ENCODE data around the gene HDHD5. TPM values are rescaled to one million over a fixed set of nuclear protein-coding genes. Genes with fewer than 3 reads are reported as not detected.

HDHD5 gene
- total RNA-seq, 1 donor from 2014 or later: 39.7 TPM

DNA sequence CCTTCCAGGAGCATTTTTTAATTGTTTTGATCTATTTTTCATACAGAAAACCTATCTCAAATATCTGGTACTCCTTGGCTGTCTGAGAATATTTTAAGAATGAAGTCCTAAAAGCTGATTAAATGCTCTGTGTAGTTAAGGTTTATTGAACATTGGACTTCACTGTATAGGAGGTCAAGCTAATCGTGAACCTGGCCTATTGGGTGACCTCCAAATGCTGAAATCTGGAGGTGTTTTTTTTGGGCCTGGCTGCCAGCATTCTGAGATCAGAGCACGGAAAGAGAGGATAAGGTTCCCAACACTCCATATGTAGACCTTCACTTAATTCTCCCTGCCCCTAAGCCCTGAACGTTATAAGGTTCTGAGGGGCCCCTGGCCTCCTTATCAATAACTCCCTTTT, 66.0 kb downstream of the HDHD5 start:
- Histone ChIP-seq H3K79me2 (ENCODE audit: low read depth) (no peaks in the 10 kb centered on the region), H3K27me3 (no peaks in the 10 kb centered on the region), H4K20me1 (ENCODE audit: low read depth) (peaks cover 3% of the 10 kb centered on the region), H3K36me3 (no peaks in the 10 kb centered on the region), H2AFZ (replicated peaks) (no peak overlapping the region), H3K9me3 (ENCODE audit: low read depth) (no peaks in the 10 kb centered on the region), H3K9ac (no peak overlapping the region), H3K27ac (no peak overlapping the region), H3K4me3 (no peak overlapping the region), H3K4me2 (no peak overlapping the region), H3K4me1 (no peaks in the 10 kb centered on the region), H3F3A (ENCODE audit: low read depth) (no peaks in the 10 kb centered on the region)
- TF ChIP-seq EZH2 (IDR thresholded peaks at IDR 0.05) (no peak), CTCF (IDR thresholded peaks at IDR 0.05) (no peak), EZH2phosphoT487 (IDR thresholded peaks at IDR 0.05) (no peak)
- no peak overlapping the region for H3K4me3 Mint-ChIP-seq
- H3K27ac Mint-ChIP-seq: no peak overlapping the region
- H3K9me3 Mint-ChIP-seq: no peaks in the 10 kb centered on the region
- H3K36me3 Mint-ChIP-seq: no peaks in the 10 kb centered on the region
- DNase-seq (ENCODE audit: low spot score): no peak
- H3K4me1 Mint-ChIP-seq: no peaks in the 10 kb centered on the region
- peaks cover 7% of the 10 kb centered on the region for H3K27me3 Mint-ChIP-seq (ENCODE audit: insufficient read depth, low read depth)

GRCh38 chr22:17091851-17092250, 67.2 kb downstream of the HDHD5 start:
- Histone ChIP-seq H2AFZ (replicated peaks) (no peak overlapping the region), H4K20me1 (ENCODE audit: low read depth) (peaks cover 3% of the 10 kb centered on the region), H3K4me1 (no peaks in the 10 kb centered on the region), H3F3A (ENCODE audit: low read depth) (peaks cover under 1% of the 10 kb centered on the region), H3K9ac (no peak overlapping the region), H3K27ac (no peak overlapping the region), H3K4me3 (no peak overlapping the region), H3K79me2 (ENCODE audit: low read depth) (no peaks in the 10 kb centered on the region), H3K27me3 (peaks cover 11% of the 10 kb centered on the region), H3K9me3 (ENCODE audit: low read depth) (no peaks in the 10 kb centered on the region), H3K4me2 (no peak overlapping the region), H3K36me3 (no peaks in the 10 kb centered on the region)
- Mint-ChIP-seq H3K36me3 (no peaks in the 10 kb centered on the region), H3K27me3 (ENCODE audit: insufficient read depth, low read depth) (peaks cover 13% of the 10 kb centered on the region), H3K27ac (no peak overlapping the region), H3K4me1 (no peaks in the 10 kb centered on the region), H3K9me3 (no peaks in the 10 kb centered on the region), H3K4me3 (no peak overlapping the region)
- no peak for DNase-seq (ENCODE audit: low spot score)
- TF ChIP-seq CTCF (IDR thresholded peaks at IDR 0.05): no peak

DNA sequence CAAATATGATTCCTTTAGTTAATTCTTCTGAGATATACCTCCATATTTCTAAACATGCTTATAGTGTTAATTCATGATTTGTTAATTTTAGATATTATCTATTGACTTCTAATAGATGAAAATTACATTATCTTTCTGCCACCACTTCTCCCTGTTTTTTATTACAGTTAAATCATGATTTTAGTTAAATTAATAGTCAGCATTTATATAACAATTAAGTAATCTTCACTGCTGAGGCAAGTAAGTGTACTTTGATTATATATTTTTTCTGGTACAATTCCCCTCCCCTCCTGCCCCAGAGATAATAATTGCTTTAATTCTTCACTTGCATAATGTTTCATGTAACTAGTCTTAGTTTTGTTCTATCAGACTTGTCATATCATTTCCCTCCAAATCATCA, 68.5 kb downstream of the HDHD5 start:
- no peak overlapping the region for H3K4me3 ChIP-seq
- H3K9me3 Mint-ChIP-seq: no peaks in the 10 kb centered on the region
- peaks cover 11% of the 10 kb centered on the region for H3F3A ChIP-seq (ENCODE audit: low read depth)
- no peak for TF ChIP-seq EZH2 (IDR thresholded peaks at IDR 0.05)
- no peak for TF ChIP-seq CTCF (IDR thresholded peaks at IDR 0.05)
- no peak for TF ChIP-seq EZH2phosphoT487 (IDR thresholded peaks at IDR 0.05)
- peaks cover 3% of the 10 kb centered on the region for H3K4me1 ChIP-seq
- H3K4me1 Mint-ChIP-seq: peaks cover 4% of the 10 kb centered on the region
- H3K36me3 ChIP-seq: no peaks in the 10 kb centered on the region
- H3K9me3 ChIP-seq (ENCODE audit: low read depth): no peaks in the 10 kb centered on the region
- no peak overlapping the region for H2AFZ ChIP-seq (replicated peaks)
- no peak overlapping the region for H3K4me2 ChIP-seq
- no peak for DNase-seq (ENCODE audit: low spot score)
- H4K20me1 ChIP-seq (ENCODE audit: low read depth): peaks cover 12% of the 10 kb centered on the region
- H3K27me3 ChIP-seq: peaks cover 24% of the 10 kb centered on the region
- no peak overlapping the region for H3K27ac ChIP-seq
- H3K27ac Mint-ChIP-seq: no peak overlapping the region
- H3K27me3 Mint-ChIP-seq (ENCODE audit: insufficient read depth, low read depth): peaks cover 21% of the 10 kb centered on the region
- H3K4me3 Mint-ChIP-seq: no peak overlapping the region
- H3K79me2 ChIP-seq (ENCODE audit: low read depth): no peaks in the 10 kb centered on the region
- no peaks in the 10 kb centered on the region for H3K36me3 Mint-ChIP-seq
- no peak overlapping the region for H3K9ac ChIP-seq

Other genes starting within 250 kb of the HDHD5 start
- 0.07 TPM in 1 of 2 replicates, not detected in the other for gene GAB4, start 151.1 kb downstream of the HDHD5 start, total RNA-seq (ENCODE audit: low replicate concordance)
- gene IL17RA, start 74.3 kb downstream of the HDHD5 start, total RNA-seq (ENCODE audit: low replicate concordance): 2.7 and 5.2 TPM in 2 replicates
- gene TMEM121B, start 37.9 kb downstream of the HDHD5 start, total RNA-seq (ENCODE audit: low replicate concordance): 2.8 and 5.0 TPM in 2 replicates
- gene ADA2, start 60.2 kb upstream of the HDHD5 start, total RNA-seq (ENCODE audit: low replicate concordance): 30.1 and 49.9 TPM in 2 replicates
- 67.8 and 72.8 TPM in 2 replicates for gene CECR2, start 210.2 kb upstream of the HDHD5 start, total RNA-seq (ENCODE audit: low replicate concordance)

Data from neural progenitor cell (in vitro differentiated cells).